GM12865 (cell line): ENCODE measurements around the gene LY9.

Source experiments
- DNase-seq: peaks from one replicate; pipeline ENCODE4 v3.0.0; 2010; ENCODE audit warnings: low read depth
- H3K4me3 ChIP-seq: 2 replicates; pipeline ENCODE4 v1.5.1; 2011; ENCODE audit warnings: mild to moderate bottlenecking, low read depth, low read length, control low read depth
- CTCF ChIP-seq: IDR thresholded peaks from 2 replicates; pipeline ENCODE4 v1.5.1; 2011; ENCODE audit warnings: low read length, control low read depth, low read depth, inconsistent platforms; ENCODE audit not compliant: insufficient read depth; ENCODE audit errors: missing control alignments

Gene LY9

GRCh38 chr1:160823296-160823695 lies 27.3 kb downstream of the LY9 start:
- no peak for TF ChIP-seq CTCF
- no peak overlapping the region for H3K4me3 ChIP-seq
- DNase-seq: no peak

GRCh38 chr1:160826546-160826945 lies 30.6 kb downstream of the LY9 start:
- H3K4me3 ChIP-seq: no peak overlapping the region
- no peak for DNase-seq
- no peak for TF ChIP-seq CTCF

- no peak for DNase-seq
- no peak for TF ChIP-seq CTCF
- H3K4me3 ChIP-seq: no peak overlapping the region
Observed at GRCh38 chr1:160827418-160827817, 31.4 kb downstream of the LY9 start.

GRCh38 chr1:160829766-160830165 lies 33.8 kb downstream of the LY9 start:
- TF ChIP-seq CTCF: no peak
- DNase-seq: no peak
- H3K4me3 ChIP-seq: no peak overlapping the region

- no peak overlapping the region for H3K4me3 ChIP-seq
- TF ChIP-seq CTCF: peak; percentile 88
- peak; percentile 85 for DNase-seq
Observed at GRCh38 chr1:160830321-160831153, 34.6 kb downstream of the LY9 start.

- DNase-seq: peak; percentile 75
- peak; percentile 65 for TF ChIP-seq CTCF
- no peak overlapping the region for H3K4me3 ChIP-seq
Observed at GRCh38 chr1:160834945-160835565, 39.1 kb downstream of the LY9 start.
